H9 (cell line): ENCODE results near the gene CCM2. TPM values are rescaled to one million over a fixed set of nuclear protein-coding genes. Genes with fewer than 3 reads are reported as not detected.

Source experiments
- DNase-seq: peaks from one replicate; pipeline ENCODE4 v3.0.0-alpha.2; 2017
- H2AFZ ChIP-seq: one replicate; pipeline ENCODE4 v1.6.1; 2013; ENCODE audit warnings: mild to moderate bottlenecking, low read length, control low read depth, moderate library complexity
- H2AK5ac ChIP-seq: 2 replicates; pipeline ENCODE4 v1.6.1; 2013; ENCODE audit warnings: low read length, control low read depth, mixed read lengths; ENCODE audit not compliant: insufficient read length
- H2BK120ac ChIP-seq: one replicate; pipeline ENCODE4 v1.6.1; 2013; ENCODE audit warnings: low read depth, mild to moderate bottlenecking, low read length, control low read depth, inconsistent platforms; ENCODE audit not compliant: poor library complexity, severe bottlenecking
- H2BK12ac ChIP-seq: 2 replicates; pipeline ENCODE4 v1.6.1; 2013; ENCODE audit warnings: low read length, control low read depth, mixed read lengths, low read depth; ENCODE audit not compliant: insufficient read length
- H2BK15ac ChIP-seq: 2 replicates; pipeline ENCODE4 v1.6.1; 2013; ENCODE audit warnings: low read depth, low read length, control low read depth
- H2BK20ac ChIP-seq: one replicate; pipeline ENCODE4 v1.6.1; 2013; ENCODE audit warnings: low read depth, mild to moderate bottlenecking, low read length, control low read depth, inconsistent platforms; ENCODE audit not compliant: poor library complexity, severe bottlenecking
- H2BK5ac ChIP-seq: 2 replicates; pipeline ENCODE4 v1.6.1; 2013; ENCODE audit warnings: low read length, control low read depth, mixed read lengths; ENCODE audit not compliant: insufficient read length
- H3K14ac ChIP-seq: 2 replicates; pipeline ENCODE4 v1.6.1; 2013; ENCODE audit warnings: low read length, control low read depth; ENCODE audit not compliant: insufficient read depth
- H3K18ac ChIP-seq: 2 replicates; pipeline ENCODE4 v1.6.1; 2013; ENCODE audit warnings: low read depth, mild to moderate bottlenecking, mixed read lengths, low read length, control low read depth; ENCODE audit not compliant: insufficient read length
- H3K23ac ChIP-seq: 2 replicates; pipeline ENCODE4 v1.6.1; 2013; ENCODE audit warnings: low read length, control low read depth, mixed read lengths, low read depth; ENCODE audit not compliant: insufficient read length
- H3K23me2 ChIP-seq: 2 replicates; pipeline ENCODE4 v1.6.1; 2013; ENCODE audit warnings: low read depth, mild to moderate bottlenecking, mixed read lengths, low read length, control low read depth; ENCODE audit not compliant: insufficient read length, poor library complexity, severe bottlenecking
- H3K27ac ChIP-seq: 2 replicates; pipeline ENCODE4 v1.5.1; 2013; ENCODE audit warnings: low read length, control low read depth, mixed read lengths, low read depth; ENCODE audit not compliant: insufficient read length
- H3K27me3 ChIP-seq: 2 replicates; pipeline ENCODE4 v1.6.1; 2013; ENCODE audit warnings: low read length, control low read depth, inconsistent platforms; ENCODE audit not compliant: insufficient read depth
- H3K4ac ChIP-seq: 2 replicates; pipeline ENCODE4 v1.6.1; 2013; ENCODE audit warnings: low read depth, mild to moderate bottlenecking, control low read depth, inconsistent platforms, low read length, moderate library complexity
- H3K4me1 ChIP-seq: 2 replicates; pipeline ENCODE4 v1.6.1; 2013; ENCODE audit warnings: low read length, control low read depth, inconsistent platforms; ENCODE audit not compliant: insufficient read depth
- H3K4me2 ChIP-seq: 2 replicates; pipeline ENCODE4 v1.6.1; 2013; ENCODE audit warnings: low read length, control low read depth, mixed read lengths; ENCODE audit not compliant: insufficient read length, insufficient read depth
- H3K56ac ChIP-seq: 2 replicates; pipeline ENCODE4 v1.6.1; 2013; ENCODE audit warnings: low read depth, mild to moderate bottlenecking, mixed read lengths, low read length, control low read depth; ENCODE audit not compliant: insufficient read length
- H3K79me1 ChIP-seq: 2 replicates; pipeline ENCODE4 v1.6.1; 2013; ENCODE audit warnings: low read depth, mild to moderate bottlenecking, moderate library complexity, low read length, control low read depth, inconsistent platforms; ENCODE audit not compliant: insufficient read depth, poor library complexity, severe bottlenecking
- H3K79me2 ChIP-seq: 2 replicates; pipeline ENCODE4 v1.6.1; 2013; ENCODE audit warnings: low read length, control low read depth, inconsistent platforms; ENCODE audit not compliant: insufficient read depth
- H3K9ac ChIP-seq: 2 replicates; pipeline ENCODE4 v1.6.1; 2013; ENCODE audit warnings: low read length, control low read depth, mixed read lengths; ENCODE audit not compliant: insufficient read length; ENCODE audit errors: extremely low read depth
- H3K9me3 ChIP-seq: one replicate; pipeline ENCODE4 v1.6.1; 2013; ENCODE audit warnings: low read depth, low read length, inconsistent platforms; ENCODE audit not compliant: control insufficient read depth
- H3T11ph ChIP-seq: one replicate; pipeline ENCODE4 v1.6.1; 2013; ENCODE audit warnings: mild to moderate bottlenecking, low read length, control low read depth, inconsistent platforms
- H4K20me1 ChIP-seq: one replicate; pipeline ENCODE4 v1.6.1; 2013; ENCODE audit not compliant: control insufficient read depth, insufficient read length, insufficient read depth
- H4K5ac ChIP-seq: 2 replicates; pipeline ENCODE4 v1.6.1; 2013; ENCODE audit warnings: low read depth, mild to moderate bottlenecking, mixed read lengths, low read length, control low read depth; ENCODE audit not compliant: insufficient read length
- H4K8ac ChIP-seq: replicated peaks from 2 replicates; pipeline ENCODE4 v1.6.1; 2013; ENCODE audit warnings: low read length, control low read depth, mixed read lengths, low read depth; ENCODE audit not compliant: insufficient read length
- H4K91ac ChIP-seq: 2 replicates; pipeline ENCODE4 v1.6.1; 2013; ENCODE audit warnings: low read depth, mild to moderate bottlenecking, moderate library complexity, mixed read lengths, low read length, control low read depth; ENCODE audit not compliant: insufficient read length
- H3K27ac Mint-ChIP-seq, 3 experiments: 2 replicates in 2 of 3; 3 replicates in 1 of 3; pipeline ENCODE4 v1.8.0; 2020 to 2021; ENCODE audit warnings: mixed read lengths in 3 of 3, mild to moderate bottlenecking in 1 of 3, moderate library complexity in 1 of 3
- H3K27me3 Mint-ChIP-seq: 2 replicates; pipeline ENCODE4 v1.8.0; 2021; ENCODE audit warnings: low read depth, mild to moderate bottlenecking, moderate library complexity, mixed read lengths
- H3K36me3 Mint-ChIP-seq, 3 experiments: 2 replicates in 2 of 3; 3 replicates in 1 of 3; pipeline ENCODE4 v1.8.0; 2020 to 2021; ENCODE audit warnings: low read depth in 3 of 3, mixed read lengths in 3 of 3; ENCODE audit not compliant: insufficient read depth in 1 of 3
- H3K4me1 Mint-ChIP-seq, 2 experiments: 2 replicates each; pipeline ENCODE4 v1.8.0; 2020; ENCODE audit warnings: mixed read lengths in 2 of 2
- H3K4me3 Mint-ChIP-seq, 2 experiments: 2 replicates in 1 of 2; 3 replicates in 1 of 2; pipeline ENCODE4 v1.8.0; 2020 to 2021; ENCODE audit warnings: mild to moderate bottlenecking in 2 of 2, mixed read lengths in 2 of 2, moderate library complexity in 1 of 2
- H3K9me3 Mint-ChIP-seq, 2 experiments: 2 replicates in 1 of 2; 3 replicates in 1 of 2; pipeline ENCODE4 v1.8.0; 2020; ENCODE audit warnings: mild to moderate bottlenecking in 2 of 2, mixed read lengths in 2 of 2, moderate library complexity in 1 of 2
- WGBS: extraction: QIAGEN DNeasy Blood & Tissue Kit; methylation state at CpG from one replicate; pipeline ENCODE4 v1.1.7; 2013; ENCODE audit warnings: missing lambda C conversion rate, low lambda C conversion rate, mixed read lengths; ENCODE audit not compliant: insufficient read length; ENCODE audit errors: extremely low coverage; 5-methylcytosine and 5-hydroxymethylcytosine counted together
- total RNA-seq: library from RNA; stranded (reverse); gene quantifications from 2 replicates; pipeline ENCODE4 v1.2.1, GENCODE V29; 2021
- TF ChIP-seq, protein P1 (sequence below): fragments of 200-600 bp; sonication (generic); conservative IDR thresholded peaks from 3 replicates; pipeline ENCODE4 v1.8.0; 2021; ENCODE audit warnings: antibody characterized with exemption, mild to moderate bottlenecking

The CCM2 gene
- total RNA-seq, 1 experiment from 2014 or later = 30.4 TPM

GRCh38 chr7:45036317-45036716, 36.3 kb downstream of the CCM2 start:
- H2BK5ac ChIP-seq = no peak overlapping the region
- H3K14ac ChIP-seq = no peak overlapping the region
- H2BK15ac ChIP-seq = no peak overlapping the region
- H3K9ac ChIP-seq = no peak overlapping the region
- no peaks in the 10 kb centered on the region for H3K79me2 ChIP-seq
- TF ChIP-seq, protein P1, sequence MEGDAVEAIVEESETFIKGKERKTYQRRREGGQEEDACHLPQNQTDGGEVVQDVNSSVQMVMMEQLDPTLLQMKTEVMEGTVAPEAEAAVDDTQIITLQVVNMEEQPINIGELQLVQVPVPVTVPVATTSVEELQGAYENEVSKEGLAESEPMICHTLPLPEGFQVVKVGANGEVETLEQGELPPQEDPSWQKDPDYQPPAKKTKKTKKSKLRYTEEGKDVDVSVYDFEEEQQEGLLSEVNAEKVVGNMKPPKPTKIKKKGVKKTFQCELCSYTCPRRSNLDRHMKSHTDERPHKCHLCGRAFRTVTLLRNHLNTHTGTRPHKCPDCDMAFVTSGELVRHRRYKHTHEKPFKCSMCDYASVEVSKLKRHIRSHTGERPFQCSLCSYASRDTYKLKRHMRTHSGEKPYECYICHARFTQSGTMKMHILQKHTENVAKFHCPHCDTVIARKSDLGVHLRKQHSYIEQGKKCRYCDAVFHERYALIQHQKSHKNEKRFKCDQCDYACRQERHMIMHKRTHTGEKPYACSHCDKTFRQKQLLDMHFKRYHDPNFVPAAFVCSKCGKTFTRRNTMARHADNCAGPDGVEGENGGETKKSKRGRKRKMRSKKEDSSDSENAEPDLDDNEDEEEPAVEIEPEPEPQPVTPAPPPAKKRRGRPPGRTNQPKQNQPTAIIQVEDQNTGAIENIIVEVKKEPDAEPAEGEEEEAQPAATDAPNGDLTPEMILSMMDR = no peak
- H2AK5ac ChIP-seq = no peak overlapping the region
- H4K20me1 ChIP-seq = no peaks in the 10 kb centered on the region
- Mint-ChIP-seq H3K36me3 (peaks cover 8 to 25% (median 25%) of the 10 kb centered on the region in 3 experiments; a peak in 5 of 7 replicates), H3K4me3 (no peak overlapping the region), H3K9me3 (no peaks in the 10 kb centered on the region), H3K4me1 (peaks cover 37 to 38% of the 10 kb centered on the region in 2 experiments), H3K27me3 (no peaks in the 10 kb centered on the region), H3K27ac (peak overlapping the region in 2 of 3 experiments; percentile 25 to 63; a peak in 4 of 7 replicates)
- no peak overlapping the region for H4K5ac ChIP-seq
- no peak overlapping the region for H2BK120ac ChIP-seq
- no peaks in the 10 kb centered on the region for H3K27me3 ChIP-seq
- no CpG with 5 or more reads among the region's 3 CpGs for WGBS
- no peak overlapping the region for H3K4ac ChIP-seq
- no peaks in the 10 kb centered on the region for H3K23me2 ChIP-seq
- no peak overlapping the region for H3K56ac ChIP-seq
- H3T11ph ChIP-seq = no peak overlapping the region
- no peak overlapping the region for H2BK12ac ChIP-seq
- H3K4me1 ChIP-seq = no peaks in the 10 kb centered on the region
- no peak overlapping the region for H2AFZ ChIP-seq
- H3K27ac ChIP-seq = no peak overlapping the region
- no peak overlapping the region for H3K23ac ChIP-seq
- H3K4me2 ChIP-seq = no peak overlapping the region
- H3K9me3 ChIP-seq = no peaks in the 10 kb centered on the region
- no peak for DNase-seq
- H4K8ac ChIP-seq = no peak overlapping the region
- H2BK20ac ChIP-seq = no peak overlapping the region
- H3K18ac ChIP-seq = no peak overlapping the region
- no peaks in the 10 kb centered on the region for H3K79me1 ChIP-seq
- H4K91ac ChIP-seq = no peak overlapping the region
